ENCODE results near the gene NR6A1. TPM values are rescaled to one million over a fixed set of nuclear protein-coding genes. Genes with fewer than 3 reads are reported as not detected.

The NR6A1 gene
- total and polyA plus RNA-seq, 2 experiments from 2014 or later, result 44.2 to 139 TPM

DNA sequence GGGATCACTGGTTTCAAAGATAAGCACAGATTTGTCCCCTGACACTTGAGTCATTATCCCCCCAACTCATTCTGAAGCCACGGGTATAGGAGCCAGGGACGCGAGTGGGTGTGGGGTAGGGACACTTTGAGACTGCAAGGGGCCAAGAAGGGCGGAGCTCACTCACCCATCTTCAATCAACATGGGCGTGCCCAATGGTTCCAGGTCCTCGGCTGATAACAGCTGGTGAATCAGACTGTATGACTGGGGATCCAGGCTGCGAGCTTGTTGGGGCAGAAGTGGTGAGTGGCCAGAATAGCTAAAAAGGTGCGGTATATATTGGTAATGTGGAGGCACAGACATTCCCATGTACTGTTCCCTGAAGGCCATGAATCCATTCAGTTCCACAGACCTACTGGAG is 233.2 kb downstream of the NR6A1 start:
- H3K9me3 Mint-ChIP-seq, result no peaks in the 10 kb centered on the region
- Histone ChIP-seq H3K4me2 (no peak overlapping the region), H3K9me2 (ENCODE audit: insufficient read depth) (no peaks in the 10 kb centered on the region), H3K27ac (ENCODE audit: low read depth) (no peak overlapping the region), H3K79me2 (replicated peaks; ENCODE audit: insufficient read depth) (no peaks in the 10 kb centered on the region), H3K4me3 (no peak overlapping the region), H3K27me3 (ENCODE audit: insufficient read depth) (no peaks in the 10 kb centered on the region), H3K36me3 (ENCODE audit: insufficient read depth) (peaks cover 8% of the 10 kb centered on the region; the same call in 1 of the 2 replicates), H4K20me1 (replicated peaks; ENCODE audit: insufficient read depth) (no peaks in the 10 kb centered on the region), H3K4me1 (ENCODE audit: insufficient read depth) (no peaks in the 10 kb centered on the region), H2AFZ (no peak overlapping the region), H3F3A (replicated peaks; ENCODE audit: low read depth) (peaks cover 8% of the 10 kb centered on the region)
- H3K4me1 Mint-ChIP-seq, result 0 out of 3 replicates have a peak, but pooled peaks cover 2% of the 10 kb centered on the region
- H3K27me3 Mint-ChIP-seq (ENCODE audit: insufficient read depth, low read depth, poor library complexity), result peaks cover 5% of the 10 kb centered on the region
- TF ChIP-seq, protein P1, sequence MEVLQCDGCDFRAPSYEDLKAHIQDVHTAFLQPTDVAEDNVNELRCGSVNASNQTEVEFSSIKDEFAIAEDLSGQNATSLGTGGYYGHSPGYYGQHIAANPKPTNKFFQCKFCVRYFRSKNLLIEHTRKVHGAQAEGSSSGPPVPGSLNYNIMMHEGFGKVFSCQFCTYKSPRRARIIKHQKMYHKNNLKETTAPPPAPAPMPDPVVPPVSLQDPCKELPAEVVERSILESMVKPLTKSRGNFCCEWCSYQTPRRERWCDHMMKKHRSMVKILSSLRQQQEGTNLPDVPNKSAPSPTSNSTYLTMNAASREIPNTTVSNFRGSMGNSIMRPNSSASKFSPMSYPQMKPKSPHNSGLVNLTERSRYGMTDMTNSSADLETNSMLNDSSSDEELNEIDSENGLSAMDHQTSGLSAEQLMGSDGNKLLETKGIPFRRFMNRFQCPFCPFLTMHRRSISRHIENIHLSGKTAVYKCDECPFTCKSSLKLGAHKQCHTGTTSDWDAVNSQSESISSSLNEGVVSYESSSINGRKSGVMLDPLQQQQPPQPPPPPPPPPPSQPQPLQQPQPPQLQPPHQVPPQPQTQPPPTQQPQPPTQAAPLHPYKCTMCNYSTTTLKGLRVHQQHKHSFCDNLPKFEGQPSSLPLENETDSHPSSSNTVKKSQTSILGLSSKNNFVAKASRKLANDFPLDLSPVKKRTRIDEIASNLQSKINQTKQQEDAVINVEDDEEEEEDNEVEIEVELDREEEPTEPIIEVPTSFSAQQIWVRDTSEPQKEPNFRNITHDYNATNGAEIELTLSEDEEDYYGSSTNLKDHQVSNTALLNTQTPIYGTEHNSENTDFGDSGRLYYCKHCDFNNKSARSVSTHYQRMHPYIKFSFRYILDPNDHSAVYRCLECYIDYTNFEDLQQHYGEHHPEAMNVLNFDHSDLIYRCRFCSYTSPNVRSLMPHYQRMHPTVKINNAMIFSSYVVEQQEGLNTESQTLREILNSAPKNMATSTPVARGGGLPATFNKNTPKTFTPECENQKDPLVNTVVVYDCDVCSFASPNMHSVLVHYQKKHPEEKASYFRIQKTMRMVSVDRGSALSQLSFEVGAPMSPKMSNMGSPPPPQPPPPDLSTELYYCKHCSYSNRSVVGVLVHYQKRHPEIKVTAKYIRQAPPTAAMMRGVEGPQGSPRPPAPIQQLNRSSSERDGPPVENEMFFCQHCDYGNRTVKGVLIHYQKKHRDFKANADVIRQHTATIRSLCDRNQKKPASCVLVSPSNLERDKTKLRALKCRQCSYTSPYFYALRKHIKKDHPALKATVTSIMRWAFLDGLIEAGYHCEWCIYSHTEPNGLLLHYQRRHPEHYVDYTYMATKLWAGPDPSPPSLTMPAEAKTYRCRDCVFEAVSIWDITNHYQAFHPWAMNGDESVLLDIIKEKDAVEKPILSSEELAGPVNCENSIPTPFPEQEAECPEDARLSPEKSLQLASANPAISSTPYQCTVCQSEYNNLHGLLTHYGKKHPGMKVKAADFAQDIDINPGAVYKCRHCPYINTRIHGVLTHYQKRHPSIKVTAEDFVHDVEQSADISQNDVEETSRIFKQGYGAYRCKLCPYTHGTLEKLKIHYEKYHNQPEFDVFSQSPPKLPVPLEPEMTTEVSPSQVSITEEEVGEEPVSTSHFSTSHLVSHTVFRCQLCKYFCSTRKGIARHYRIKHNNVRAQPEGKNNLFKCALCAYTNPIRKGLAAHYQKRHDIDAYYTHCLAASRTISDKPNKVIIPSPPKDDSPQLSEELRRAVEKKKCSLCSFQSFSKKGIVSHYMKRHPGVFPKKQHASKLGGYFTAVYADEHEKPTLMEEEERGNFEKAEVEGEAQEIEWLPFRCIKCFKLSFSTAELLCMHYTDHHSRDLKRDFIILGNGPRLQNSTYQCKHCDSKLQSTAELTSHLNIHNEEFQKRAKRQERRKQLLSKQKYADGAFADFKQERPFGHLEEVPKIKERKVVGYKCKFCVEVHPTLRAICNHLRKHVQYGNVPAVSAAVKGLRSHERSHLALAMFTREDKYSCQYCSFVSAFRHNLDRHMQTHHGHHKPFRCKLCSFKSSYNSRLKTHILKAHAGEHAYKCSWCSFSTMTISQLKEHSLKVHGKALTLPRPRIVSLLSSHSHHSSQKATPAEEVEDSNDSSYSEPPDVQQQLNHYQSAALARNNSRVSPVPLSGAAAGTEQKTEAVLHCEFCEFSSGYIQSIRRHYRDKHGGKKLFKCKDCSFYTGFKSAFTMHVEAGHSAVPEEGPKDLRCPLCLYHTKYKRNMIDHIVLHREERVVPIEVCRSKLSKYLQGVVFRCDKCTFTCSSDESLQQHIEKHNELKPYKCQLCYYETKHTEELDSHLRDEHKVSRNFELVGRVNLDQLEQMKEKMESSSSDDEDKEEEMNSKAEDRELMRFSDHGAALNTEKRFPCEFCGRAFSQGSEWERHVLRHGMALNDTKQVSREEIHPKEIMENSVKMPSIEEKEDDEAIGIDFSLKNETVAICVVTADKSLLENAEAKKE (CRISPR knock-in tag; IDR thresholded peaks at IDR 0.05), result no peak
- ATAC-seq (no peak), DNase-seq (ENCODE audit: low spot score) (no peak)
- peaks cover 62% of the 10 kb centered on the region for H3K36me3 Mint-ChIP-seq (ENCODE audit: low read depth)
- no peak overlapping the region for H3K27ac Mint-ChIP-seq
- H3K4me3 Mint-ChIP-seq, result no peak overlapping the region

DNA sequence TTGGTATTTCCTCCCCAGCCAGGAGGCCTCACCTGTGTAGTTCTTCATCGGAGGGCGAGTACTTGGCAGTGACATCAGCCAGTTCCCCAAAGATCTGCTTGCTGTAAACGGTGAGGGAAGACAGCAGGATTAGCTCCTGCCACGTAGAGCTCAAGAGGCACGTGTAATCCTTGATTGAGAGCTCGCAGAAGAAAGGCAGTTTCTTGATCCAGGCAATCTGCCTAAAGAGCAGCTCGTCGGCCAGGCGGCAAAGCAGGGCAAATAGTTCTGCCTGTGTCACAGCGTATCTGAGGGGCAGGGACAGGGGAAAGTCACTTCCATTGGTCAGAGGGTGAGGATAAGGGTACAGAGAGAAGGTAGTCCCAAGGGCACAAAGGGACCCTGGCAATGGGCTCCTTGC is 235.3 kb downstream of the NR6A1 start:
- H3K4me3 Mint-ChIP-seq, result no peak overlapping the region
- H3K27ac Mint-ChIP-seq, result peak overlapping the region; percentile 75
- TF ChIP-seq CREB1 (CRISPR knock-in tag; IDR thresholded peaks at IDR 0.05; ENCODE audit: low read depth) (no peak), ZNF114 (CRISPR knock-in tag; IDR thresholded peaks at IDR 0.05) (no peak), JUNB (IDR thresholded peaks at IDR 0.05; ENCODE audit: unreplicated experiment) (no peak), ZNF331 (CRISPR knock-in tag; IDR thresholded peaks at IDR 0.05; ENCODE audit: low read depth) (no peak), EZH2phosphoT487 (IDR thresholded peaks at IDR 0.05; ENCODE audit: unreplicated experiment) (no peak)
- TF ChIP-seq, protein P1 (CRISPR knock-in tag; IDR thresholded peaks at IDR 0.05), result no peak

More for the DNA sequence above, 235.3 kb downstream of the NR6A1 start:
- Histone ChIP-seq H3K4me2 (no peak overlapping the region), H3K27ac (ENCODE audit: low read depth) (no peak overlapping the region), H4K20me1 (replicated peaks; ENCODE audit: insufficient read depth) (no peaks in the 10 kb centered on the region), H3K9me2 (ENCODE audit: insufficient read depth) (no peaks in the 10 kb centered on the region), H3F3A (replicated peaks; ENCODE audit: low read depth) (peaks cover 8% of the 10 kb centered on the region), H2AFZ (no peak overlapping the region), H3K27me3 (ENCODE audit: insufficient read depth) (no peaks in the 10 kb centered on the region), H3K36me3 (ENCODE audit: insufficient read depth) (peaks cover 12% of the 10 kb centered on the region; the same call in 1 of the 2 replicates), H3K79me2 (replicated peaks; ENCODE audit: insufficient read depth) (no peaks in the 10 kb centered on the region), H3K4me1 (ENCODE audit: insufficient read depth) (no peaks in the 10 kb centered on the region), H3K4me3 (no peak overlapping the region)
- ATAC-seq, result no peak
- Mint-ChIP-seq H3K27me3 (ENCODE audit: insufficient read depth, low read depth, poor library complexity) (peaks cover 5% of the 10 kb centered on the region), H3K36me3 (ENCODE audit: low read depth) (peaks cover 60% of the 10 kb centered on the region), H3K9me3 (no peaks in the 10 kb centered on the region), H3K4me1 (0 out of 3 replicates have a peak, but pooled peaks cover 3% of the 10 kb centered on the region)
- DNase-seq (ENCODE audit: low spot score), result no peak
